ENCODE measurements around the gene SUCLG1. TPM values are rescaled to one million over a fixed set of nuclear protein-coding genes. Genes with fewer than 3 reads are reported as not detected.

SUCLG1 gene
- 31.7 and 52.4 TPM in 2 replicates for total RNA-seq

GRCh38 chr2:84459018-84459943 is at the start of gene SUCLG1:
Gene SUCLG1 (minus strand): TSS chr2:84459280. CDS start chr2:84459269, 11 bp downstream.

Other genes starting within 250 kb of the SUCLG1 start
- under 0.01 TPM in 2 replicates for gene DNAH6, start 57.2 kb upstream of the SUCLG1 start, total RNA-seq